Measurements from ENCODE around the gene B4GALT1.

GRCh38 chr9:33177086-33177485, 9.9 kb upstream of the B4GALT1 start:
- TF ChIP-seq CTCF (IDR thresholded peaks at IDR 0.05), result no peak
- no peak for TF ChIP-seq ZFX (IDR thresholded peaks at IDR 0.05; ENCODE audit: borderline replicate concordance)

All from 22Rv1 (cell line).